ENCODE results near the gene LTC4S.
"Not testable (repeated sequence)": the region's sequence is repeated elsewhere in the genome, so short reads cannot be mapped to it uniquely, and the experiment has no call there.

LTC4S gene

GRCh38 chr5:179769796-179770195, 24.0 kb upstream of the LTC4S start:
- DNase-seq = no peak

DNA sequence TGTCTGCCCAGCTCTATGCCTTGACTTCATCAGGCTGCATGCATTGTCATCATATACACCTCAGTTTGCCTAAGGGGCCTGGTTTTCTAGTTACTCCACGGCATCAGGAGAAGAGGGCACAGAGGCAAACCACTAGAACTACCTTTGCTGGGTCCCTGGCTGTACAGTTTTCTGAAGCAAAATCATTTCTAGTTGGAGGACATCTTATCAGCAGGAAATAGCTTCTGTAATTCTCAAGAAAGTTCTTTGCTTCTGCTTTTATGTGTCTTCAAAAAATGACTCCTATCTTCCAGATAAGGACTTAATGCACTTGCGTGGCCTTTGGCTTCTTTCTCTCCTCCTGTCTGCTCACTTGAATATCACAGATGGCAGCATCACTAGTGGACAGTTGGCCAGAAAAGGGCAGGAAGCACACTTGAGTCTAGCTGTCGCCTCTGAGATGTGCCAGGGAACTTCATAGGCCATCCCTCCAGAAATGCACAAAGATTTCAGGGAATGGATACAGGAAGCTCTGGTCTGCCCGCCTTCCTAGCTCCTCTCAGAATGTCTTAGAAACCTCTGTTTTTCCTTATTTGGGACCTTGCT, 22.4 kb upstream of the LTC4S start:
- DNase-seq = no peak

DNA sequence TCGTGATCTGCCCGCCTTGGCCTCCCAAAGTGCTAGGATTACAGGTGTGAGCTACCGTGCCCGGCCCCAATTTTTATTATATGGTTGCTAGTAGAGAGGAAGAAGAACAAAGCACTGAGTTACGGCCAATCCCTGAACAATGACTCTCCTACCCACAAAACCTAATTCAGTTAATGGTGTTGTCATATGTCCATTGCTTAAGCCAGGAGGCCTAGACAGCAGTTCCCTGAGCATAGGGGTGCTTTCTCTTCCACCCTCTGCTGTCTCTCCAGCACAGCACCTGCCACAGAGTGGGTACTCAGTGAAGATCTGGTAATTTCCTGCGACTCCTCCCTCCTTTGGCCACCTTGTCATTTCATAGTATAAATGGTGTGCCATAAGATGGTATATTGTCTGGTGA, 21.4 kb upstream of the LTC4S start:
- no peak for DNase-seq

DNA sequence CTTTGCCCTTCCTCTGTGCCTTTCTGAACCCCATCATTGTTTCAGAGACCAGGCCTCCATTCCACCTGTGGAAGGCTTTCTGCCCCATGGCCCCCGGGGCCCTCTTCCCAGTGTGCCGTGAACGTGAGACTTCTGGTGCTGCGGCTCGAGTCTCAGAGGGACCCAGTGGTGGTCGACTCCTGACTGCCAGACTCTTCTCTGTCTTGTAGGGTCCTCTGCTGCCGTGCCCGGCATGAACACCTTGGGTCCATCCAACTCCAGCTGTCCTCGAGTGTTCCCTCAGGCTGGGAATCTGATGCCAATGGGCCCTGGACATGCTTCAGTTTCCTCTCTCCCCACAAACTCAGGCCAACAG, 20.1 kb upstream of the LTC4S start:
- no peak for DNase-seq

- no peak for DNase-seq
Observed at GRCh38 chr5:179774442-179774841, 19.3 kb upstream of the LTC4S start.

DNA sequence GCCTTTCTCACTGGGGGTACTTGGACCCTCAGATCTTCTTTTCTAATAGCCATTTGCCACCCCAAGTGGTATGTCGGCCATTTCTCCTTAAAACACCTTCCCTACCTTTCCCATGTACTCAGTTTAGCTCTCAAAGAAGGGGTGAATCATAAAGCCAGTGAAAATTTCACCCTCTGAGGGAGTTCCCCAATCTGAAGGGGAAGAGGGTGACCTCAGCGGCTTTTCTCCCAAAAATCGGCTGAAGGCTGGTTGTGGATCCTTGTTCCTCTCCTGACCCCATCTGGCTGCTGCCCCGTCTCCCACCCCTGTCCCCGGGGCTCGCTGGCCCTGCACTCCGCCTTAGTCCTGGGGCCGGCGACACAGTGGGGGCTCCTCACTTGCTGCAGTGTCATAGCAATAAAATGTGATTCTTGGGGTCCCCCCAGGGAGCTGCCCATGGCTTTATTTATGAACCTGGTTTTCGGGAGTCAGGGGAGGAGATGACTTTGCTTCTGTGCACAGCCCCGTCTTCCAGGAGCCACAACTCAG, 17.3 kb upstream of the LTC4S start:
- DNase-seq = no peak

DNA sequence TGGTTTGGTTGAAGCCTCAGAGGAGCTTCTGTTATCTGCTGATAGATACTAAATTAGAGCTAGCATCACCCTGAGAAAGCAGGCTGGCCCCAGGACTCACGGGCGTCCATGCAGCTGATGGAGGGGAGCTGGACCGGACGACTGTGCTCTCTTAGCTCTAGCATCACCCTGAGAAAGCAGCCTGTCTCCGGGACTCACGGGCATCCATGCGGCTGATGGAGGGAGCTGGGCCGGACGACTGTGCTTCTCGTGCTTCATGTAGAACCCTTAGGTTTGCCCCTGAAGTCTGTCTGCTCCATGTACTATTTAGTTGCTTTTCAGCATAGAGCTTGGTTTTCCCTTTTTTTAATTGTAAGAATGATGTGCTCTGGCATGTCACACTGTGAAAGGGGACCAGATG, 16.3 kb upstream of the LTC4S start:
- DNase-seq = no peak

DNA sequence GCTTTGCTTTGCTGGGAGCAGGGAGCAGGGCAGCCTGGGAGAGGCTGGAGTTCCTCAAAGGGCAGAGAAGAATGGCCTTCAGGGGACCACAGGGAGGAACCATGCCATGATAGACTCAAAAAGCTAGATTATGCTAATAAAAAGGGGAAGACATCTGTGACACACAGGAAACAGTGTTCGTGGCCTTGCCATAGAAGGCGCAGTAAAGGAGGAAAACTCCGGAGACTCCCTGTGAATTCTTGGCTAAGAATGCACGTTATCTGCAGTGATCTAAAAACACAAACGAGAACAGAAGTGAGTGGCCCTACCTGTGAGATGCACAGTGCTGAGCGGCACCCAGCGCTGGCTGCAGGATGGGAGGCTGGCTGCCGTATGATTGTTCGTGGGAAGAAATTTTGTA, 15.9 kb upstream of the LTC4S start:
- DNase-seq = no peak

DNA sequence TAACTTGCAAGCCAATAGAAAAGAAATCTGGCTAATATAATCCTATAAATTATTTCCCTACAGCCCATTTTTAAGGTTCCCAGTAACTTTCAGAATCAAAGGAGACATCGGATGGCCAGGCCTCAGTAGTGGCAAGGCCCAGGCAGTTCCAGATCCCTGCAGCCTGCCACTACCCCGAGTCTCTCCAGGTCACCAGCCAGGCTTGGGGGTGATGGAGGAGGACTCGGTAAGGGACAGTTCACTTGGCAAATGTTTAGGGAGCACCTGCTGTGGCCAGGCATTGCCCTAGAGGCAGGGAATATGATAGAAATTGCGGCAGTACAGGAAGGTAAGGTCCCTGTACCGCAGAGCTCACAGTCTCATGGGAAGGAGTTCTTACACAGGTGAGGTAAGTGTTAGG, 15.2 kb upstream of the LTC4S start:
- DNase-seq = no peak

- DNase-seq = no peak
Observed at GRCh38 chr5:179779826-179780225, 14.0 kb upstream of the LTC4S start.

DNA sequence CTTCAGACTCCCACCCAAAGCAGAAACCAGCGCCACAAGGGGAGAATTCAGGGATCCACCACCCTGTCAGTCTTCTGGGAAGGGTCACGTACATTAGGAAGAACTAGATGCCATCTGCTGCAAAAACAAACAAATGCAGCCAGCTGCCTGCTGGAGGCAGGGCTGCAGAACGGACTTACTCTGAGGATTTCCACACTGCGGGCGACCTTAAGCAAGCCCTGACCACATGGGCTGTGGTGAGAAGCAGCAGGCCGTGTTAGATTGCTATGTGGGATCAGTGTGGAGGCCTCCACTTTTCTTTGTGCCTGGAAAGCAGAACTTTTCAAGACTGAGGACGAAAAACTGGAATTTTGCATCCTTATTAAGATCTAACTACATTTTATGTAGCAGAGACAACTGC, 13.4 kb upstream of the LTC4S start:
- DNase-seq = no peak

DNA sequence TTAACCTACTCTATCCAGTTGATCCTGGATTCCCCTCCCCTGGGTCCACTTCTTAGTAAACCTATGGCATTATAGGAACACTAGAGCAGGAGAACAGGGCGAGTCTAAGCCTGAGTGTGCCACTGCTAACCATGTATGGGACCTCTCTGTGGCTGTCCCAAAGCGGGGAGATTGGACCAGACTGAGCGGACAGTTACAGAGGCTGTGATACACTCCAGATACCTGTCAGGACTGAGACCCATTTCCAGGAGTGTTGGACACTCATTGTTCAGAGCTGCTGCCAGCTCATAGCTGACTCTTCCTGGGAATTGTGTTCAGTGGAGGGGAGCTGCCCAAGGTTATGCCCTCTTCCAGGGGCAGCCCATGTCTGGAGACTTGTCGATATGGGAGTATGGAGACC, 11.9 kb upstream of the LTC4S start:
- DNase-seq = no peak

DNA sequence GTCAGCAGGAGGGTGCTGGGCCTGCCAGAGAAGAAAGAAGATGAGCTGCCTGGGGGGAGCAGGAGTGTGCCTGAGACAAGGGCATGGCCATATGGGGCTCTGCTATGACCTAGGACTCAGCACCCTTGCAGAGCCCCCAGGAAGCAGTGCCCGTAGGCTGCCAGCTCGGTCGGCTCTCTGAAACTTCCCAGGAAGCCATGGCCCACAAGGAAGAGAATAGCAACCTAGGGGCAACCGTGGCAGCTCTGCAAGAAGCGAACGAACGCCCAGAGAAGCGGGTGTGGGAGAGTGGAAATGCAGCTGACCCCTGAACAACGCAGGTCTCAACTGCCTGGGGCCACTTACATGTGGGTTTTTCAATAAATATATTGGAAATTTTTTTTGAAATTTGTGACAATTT, 10.7 kb upstream of the LTC4S start:
- no peak for DNase-seq

- DNase-seq = no peak
Observed at GRCh38 chr5:179786861-179787260, 6.9 kb upstream of the LTC4S start.

DNA sequence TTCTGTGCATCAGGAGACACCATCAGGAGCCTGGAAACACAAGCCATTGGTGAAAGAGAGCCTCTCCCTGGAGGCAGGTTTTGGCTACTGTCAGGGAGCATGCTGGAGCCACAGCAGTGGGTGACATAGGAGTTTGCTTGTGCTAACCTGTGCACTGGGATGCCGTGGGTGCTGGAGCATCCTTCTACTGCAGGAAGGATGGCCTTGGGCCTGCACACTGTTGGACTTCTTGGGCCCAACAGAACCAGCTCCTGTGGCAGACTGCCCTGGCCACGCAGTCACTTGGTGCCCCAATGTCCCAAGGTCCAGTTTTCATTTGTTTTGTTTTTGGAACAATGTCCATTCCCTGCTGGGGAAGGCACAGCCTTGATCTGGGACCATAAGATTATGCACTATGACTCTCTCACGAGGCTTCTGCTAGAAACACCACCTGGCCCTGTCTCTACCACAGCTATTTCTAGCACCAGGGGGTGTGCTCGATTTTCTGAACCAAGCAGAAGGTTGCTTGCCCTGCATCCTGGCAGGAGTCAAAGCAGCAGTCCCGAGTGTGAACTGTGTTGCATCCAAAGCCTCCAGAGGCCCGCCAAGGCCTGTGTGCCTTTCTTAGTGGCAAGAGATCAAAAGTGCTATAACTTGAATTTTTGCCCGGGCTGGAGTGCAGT, 5.5 kb upstream of the LTC4S start:
- DNase-seq = no peak

- not testable (repeated sequence) for DNase-seq
Observed at GRCh38 chr5:179789278-179789677, 4.5 kb upstream of the LTC4S start.

DNA sequence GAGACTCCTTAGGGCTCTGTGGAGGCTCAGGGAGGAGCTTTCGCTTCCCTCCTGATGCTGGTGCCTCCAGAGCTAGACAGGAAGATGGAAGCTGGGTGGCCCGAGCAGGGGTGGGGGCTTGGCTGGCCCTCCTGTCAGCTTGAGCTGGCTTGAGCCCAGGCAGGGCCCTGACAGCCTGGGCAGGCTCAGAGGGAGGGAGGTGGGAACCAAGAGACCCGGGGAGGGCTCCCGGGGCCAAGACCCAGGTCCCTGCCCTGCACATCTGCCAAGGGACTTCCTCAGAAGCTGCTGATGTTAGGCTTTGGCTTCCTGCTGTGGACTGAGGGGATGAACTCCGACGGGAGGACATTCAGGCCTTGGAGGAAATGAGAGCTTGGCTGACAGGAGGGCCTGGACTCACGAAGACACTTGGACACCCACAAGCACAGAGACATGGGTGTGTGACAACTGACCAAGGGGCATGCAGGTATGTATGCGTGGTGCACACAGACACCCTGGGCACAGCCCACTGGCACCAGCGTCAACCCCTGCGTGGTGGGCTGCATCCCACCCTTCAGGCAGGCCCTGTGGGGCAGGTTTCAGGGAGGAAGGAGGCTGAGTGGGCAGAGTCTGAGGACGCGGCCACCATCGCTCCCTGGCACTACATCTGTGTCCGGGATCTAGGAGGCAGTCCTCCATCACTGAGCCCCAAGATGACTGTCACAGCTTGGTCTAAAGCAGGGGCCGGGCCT, 1.7 kb upstream of the LTC4S start:
- peak in 1 of 2 donors; percentile 20 for DNase-seq

DNA sequence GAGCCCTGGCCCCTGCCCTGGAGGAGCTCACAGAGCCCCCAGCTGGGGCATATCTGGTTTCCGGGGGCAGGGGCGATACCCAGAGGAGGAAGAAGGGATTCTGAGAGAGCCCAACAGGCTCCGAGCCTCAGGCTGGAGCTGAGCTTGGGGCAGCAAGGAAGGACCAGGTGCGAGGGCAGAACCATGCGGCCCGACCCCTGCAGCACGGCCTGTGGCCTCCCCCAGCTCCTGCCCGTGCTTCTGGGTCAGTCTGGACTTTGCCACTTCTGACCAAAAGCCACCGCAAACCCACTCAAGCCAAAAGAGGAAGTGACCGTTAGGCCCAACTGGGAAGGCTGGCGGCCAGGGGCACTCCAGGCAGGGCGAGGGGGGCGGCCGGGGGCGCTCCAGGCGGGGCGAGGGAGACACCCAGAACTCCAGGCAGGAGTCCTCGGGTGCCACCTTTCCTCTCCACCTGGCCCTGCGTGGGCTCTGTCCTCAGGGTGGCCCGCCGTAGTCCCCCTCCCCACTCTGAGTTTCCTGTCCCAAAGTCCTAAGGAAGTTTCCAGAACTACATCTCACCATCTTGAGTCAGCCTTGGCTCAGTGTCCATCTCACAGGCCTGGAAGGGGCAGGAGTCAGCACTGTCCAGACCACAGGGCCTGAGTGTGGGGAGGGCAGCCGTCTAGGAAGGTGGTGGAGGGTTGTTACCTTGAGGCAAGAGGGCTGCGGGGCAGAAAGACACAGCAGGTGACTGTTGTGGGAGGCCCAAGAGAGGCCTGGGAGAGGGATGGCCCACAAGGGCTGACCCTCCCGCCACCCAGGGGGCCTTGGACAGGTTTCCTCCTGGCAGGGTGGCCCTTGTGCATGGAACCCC, 946 bp upstream of the LTC4S start:
- DNase-seq = no peak

DNA sequence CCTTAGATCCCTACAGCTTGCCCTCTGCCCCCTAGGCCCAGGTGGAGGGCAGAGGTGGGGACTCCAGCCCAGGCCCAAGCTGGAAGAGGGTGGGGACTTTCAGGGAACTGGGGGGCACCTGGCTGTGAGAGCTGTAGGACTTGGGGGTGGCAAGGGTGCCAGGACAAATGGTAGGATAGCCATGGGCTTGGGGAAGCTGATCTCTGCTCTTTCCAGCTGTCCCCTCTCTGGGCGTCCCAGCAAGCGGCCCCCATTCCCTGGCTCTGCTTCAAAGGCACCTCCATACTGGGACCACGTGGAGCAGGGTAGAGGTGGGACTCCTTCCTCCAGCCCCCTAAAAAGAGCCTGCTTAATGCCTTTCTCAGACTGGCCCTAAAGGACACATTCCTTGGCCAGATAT, 385 bp downstream of the LTC4S start:
- no peak for DNase-seq

DNA sequence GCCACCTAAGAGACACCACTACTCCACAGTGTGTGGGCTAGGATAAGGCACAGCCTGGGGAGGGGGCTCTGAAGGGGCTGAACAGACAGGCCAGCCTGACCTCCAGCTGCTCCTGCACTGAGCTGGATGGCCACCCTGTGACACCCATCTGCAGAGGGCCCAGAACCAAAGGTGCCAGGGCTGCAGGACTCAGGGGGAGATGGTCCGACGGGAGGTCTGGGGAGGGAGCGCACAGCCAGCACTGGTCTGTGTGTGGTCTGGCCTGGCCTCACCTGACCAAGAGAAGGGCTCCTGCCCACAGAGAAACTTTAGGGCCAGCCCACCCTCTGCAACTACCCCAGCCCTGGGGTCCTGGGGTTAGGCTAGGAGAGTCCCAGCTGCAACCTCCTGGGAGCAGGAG, 789 bp downstream of the LTC4S start:
- DNase-seq = no peak

GRCh38 chr5:179795049-179795862, 1.5 kb downstream of the LTC4S start:
- DNase-seq = no peak

All from bone marrow (tissue), 2 donors.